DLD1 (cell line): ENCODE data around the gene IGLL1.
"Not testable (repeated sequence)": the region's sequence is repeated elsewhere in the genome, so short reads cannot be mapped to it uniquely, and the experiment has no call there.

Source experiments
- in situ Hi-C: cut with HindIII; loops from 2 replicates; pipeline ENCODE4 v1.10.0; 2017; ENCODE audit warnings: low sequenced_read_pairs

The IGLL1 gene

GRCh38 chr22:23542391-23542790 is 37.7 kb downstream of the IGLL1 start:
- in situ Hi-C loops: not testable (repeated sequence)

GRCh38 chr22:23541849-23542281 is 38.2 kb downstream of the IGLL1 start:
- in situ Hi-C loops: not testable (repeated sequence)

- in situ Hi-C loops: not testable (repeated sequence)
Measured at GRCh38 chr22:23540837-23541236, 39.3 kb downstream of the IGLL1 start.

- in situ Hi-C loops: not testable (repeated sequence)
Measured at GRCh38 chr22:23539839-23540198, 40.3 kb downstream of the IGLL1 start.

GRCh38 chr22:23539135-23539838 is 40.8 kb downstream of the IGLL1 start:
- in situ Hi-C loops: no loop called here

- in situ Hi-C loops: not testable (repeated sequence)
Measured at GRCh38 chr22:23538696-23539030, 41.4 kb downstream of the IGLL1 start.

- in situ Hi-C loops: not testable (repeated sequence)
Measured at GRCh38 chr22:23537830-23538695, 42.0 kb downstream of the IGLL1 start.

- in situ Hi-C loops: no loop called here
Measured at GRCh38 chr22:23537416-23537815, 42.7 kb downstream of the IGLL1 start.

- in situ Hi-C loops: no loop called here
Measured at GRCh38 chr22:23536821-23537345, 43.2 kb downstream of the IGLL1 start.

GRCh38 chr22:23535790-23536661 is 44.1 kb downstream of the IGLL1 start:
- in situ Hi-C loops: not testable (repeated sequence)

GRCh38 chr22:23534851-23535717 is 45.0 kb downstream of the IGLL1 start:
- in situ Hi-C loops: no loop called here

GRCh38 chr22:23534201-23534850 is 45.8 kb downstream of the IGLL1 start:
- in situ Hi-C loops: no loop called here

- in situ Hi-C loops: no loop called here
Measured at GRCh38 chr22:23533771-23534191, 46.3 kb downstream of the IGLL1 start.

- in situ Hi-C loops: no loop called here
Measured at GRCh38 chr22:23533328-23533762, 46.7 kb downstream of the IGLL1 start.

GRCh38 chr22:23532731-23533130 is 47.4 kb downstream of the IGLL1 start:
- in situ Hi-C loops: no loop called here

- in situ Hi-C loops: no loop called here
Measured at GRCh38 chr22:23531966-23532705, 48.0 kb downstream of the IGLL1 start.

- in situ Hi-C loops: no loop called here
Measured at GRCh38 chr22:23531283-23531956, 48.7 kb downstream of the IGLL1 start.

- in situ Hi-C loops: no loop called here
Measured at GRCh38 chr22:23530766-23531282, 49.3 kb downstream of the IGLL1 start.
